DMS153 treated with DMSO at 0.1 percent for 48 hours (cell line): ENCODE measurements around the gene SLC35F6.
"Not testable (repeated sequence)": the region's sequence is repeated elsewhere in the genome, so short reads cannot be mapped to it uniquely, and the experiment has no call there.

ENCODE experiments used
- DNase-seq: peaks from one replicate; lab custom pipeline; 2025; ENCODE audit not compliant: unreplicated experiment; lab: John Stamatoyannopoulos, UW

Gene SLC35F6

DNA sequence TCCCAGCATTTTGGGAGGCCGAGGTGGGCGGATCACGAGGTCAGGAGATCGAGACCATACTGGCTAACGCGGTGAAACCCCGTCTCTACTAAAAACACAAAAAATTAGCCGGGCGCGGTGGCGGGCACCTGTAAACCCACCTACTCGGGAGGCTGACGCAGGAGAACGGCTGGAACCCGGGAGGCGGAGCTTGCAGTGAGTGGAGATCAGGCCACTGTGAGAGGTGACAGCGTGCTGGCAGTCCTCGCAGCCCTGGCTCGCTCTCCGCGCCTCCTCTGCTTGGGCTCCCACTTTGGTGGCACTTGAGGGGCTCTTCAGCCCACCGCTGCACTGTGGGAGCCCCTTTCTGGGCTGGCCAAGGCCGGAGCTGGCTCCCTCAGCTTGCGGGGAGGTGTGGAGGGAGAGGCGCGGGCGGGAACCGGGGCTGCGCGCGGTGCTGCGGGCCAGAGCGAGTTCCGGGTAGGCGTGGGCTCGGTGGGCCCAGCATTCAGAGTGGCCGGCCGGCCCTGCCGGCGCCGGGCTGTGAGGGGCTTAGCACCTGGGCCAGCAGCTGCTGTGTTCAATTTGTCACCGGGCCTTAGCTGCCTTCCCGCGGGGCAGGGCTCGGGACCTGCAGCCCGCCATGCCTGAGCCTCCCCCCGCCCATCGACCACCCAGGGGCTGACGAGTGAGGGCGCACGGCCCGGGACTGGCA lies 50.1 kb downstream of the SLC35F6 start:
- not testable (repeated sequence) for DNase-seq

DNA sequence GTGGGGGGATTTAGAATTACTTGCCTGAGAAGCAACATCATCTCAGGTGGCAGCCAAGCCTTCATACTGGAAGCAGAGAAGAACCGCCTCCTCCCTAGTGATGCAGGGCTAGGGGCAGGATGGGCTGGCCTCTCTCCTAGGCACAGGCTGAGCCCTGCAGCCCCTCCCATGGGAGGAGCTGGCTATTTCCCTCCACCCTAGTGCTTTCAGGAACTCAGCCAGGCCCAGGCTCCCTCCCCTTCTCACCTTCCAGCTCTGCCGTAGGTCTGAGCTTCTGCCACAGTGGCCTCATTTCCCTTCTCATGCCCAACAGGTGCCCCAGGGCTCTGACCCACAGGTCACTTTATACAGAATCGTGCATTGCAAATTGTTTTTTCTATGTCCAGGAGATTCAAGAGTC lies 52.8 kb downstream of the SLC35F6 start:
- no peak for DNase-seq

DNA sequence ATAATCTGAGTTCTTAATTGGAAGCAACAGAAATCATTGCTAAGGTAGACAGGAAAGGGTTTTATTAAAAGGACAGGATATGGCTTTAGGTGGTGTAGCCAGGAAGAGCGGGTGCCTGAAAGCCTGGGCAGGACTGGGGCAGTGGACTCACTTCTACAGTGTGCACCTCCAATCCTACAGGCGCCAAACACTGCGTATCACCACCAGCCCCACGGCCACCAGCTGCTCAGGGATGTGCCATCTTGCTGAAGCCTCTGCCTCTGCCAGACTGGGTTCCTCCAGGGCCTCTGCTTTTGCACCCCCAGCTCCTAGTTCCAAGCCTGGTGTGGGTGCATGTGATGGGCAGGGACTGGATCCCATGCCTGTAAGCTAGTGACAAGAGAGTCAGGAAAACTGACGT lies 54.2 kb downstream of the SLC35F6 start:
- no peak for DNase-seq

GRCh38 chr2:26818972-26819371 lies 54.9 kb downstream of the SLC35F6 start:
- DNase-seq: no peak

DNA sequence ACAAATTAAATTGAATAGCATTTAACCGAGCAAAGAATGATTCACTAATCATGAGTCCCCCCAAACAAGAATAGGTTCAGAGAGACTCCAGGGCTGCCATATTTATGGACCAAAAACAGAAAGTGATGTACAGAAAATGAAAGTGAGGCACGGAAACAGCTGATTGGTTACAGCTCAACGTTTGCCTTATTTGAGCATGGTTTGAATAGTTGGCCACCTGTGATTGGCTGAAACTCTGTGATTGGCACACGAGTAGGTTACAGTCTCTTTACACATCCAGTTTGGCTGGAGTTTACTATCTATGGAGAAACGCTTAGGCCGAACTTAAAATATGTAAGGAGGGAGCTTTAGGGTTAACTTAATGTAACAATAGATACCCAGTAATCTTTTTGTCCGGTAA lies 56.8 kb downstream of the SLC35F6 start:
- DNase-seq: no peak

GRCh38 chr2:26822877-26823276 lies 58.8 kb downstream of the SLC35F6 start:
- no peak for DNase-seq
